Measurements from ENCODE around the gene ZNF625. TPM values are rescaled to one million over a fixed set of nuclear protein-coding genes. Genes with fewer than 3 reads are reported as not detected.
A peak's percentile ranks its signal among the peaks of the same experiment; 100 is the strongest.

ZNF625 gene
- polyA plus RNA-seq, 2 donors = 0.47 to 0.75 TPM

- WGBS, 2 donors = 0 to 1% methylated on average over 48 to 49 of the region's 49 CpGs
- Histone ChIP-seq H3K9me3 (ENCODE audit: control insufficient read depth in 2 of 2, insufficient read depth in 1 of 2, low read depth in 1 of 2, low read length in 1 of 2) (no peaks in the 10 kb centered on the region), H3K4me1 (ENCODE audit: control insufficient read depth in 2 of 2, insufficient read depth in 2 of 2, low read length in 1 of 2) (peaks cover 2 to 4% of the 10 kb centered on the region in 2 donors), H3K27me3 (ENCODE audit: control insufficient read depth in 1 of 2, insufficient read depth in 2 of 2, low read length in 2 of 2) (no peaks in the 10 kb centered on the region), H3K27ac (ENCODE audit: low read depth in 2 of 2, low read length in 1 of 2) (peak within 1 kb of the TSS; percentile 80 to 89), H3K4me3 (ENCODE audit: low read depth in 1 of 2, low read length in 2 of 2) (peak within 1 kb of the TSS; percentile 83 to 99), H3K36me3 (ENCODE audit: control insufficient read depth in 2 of 2, insufficient read depth in 2 of 2, low read length in 1 of 2) (no peaks in the 10 kb centered on the region)
Observed at GRCh38 chr19:12139885-12140544, 16.5 kb downstream of the ZNF625 start, which contains the start of gene ZNF20. TSS of gene ZNF20 (minus strand) at chr19:12140350. CDS start at chr19:12140182, 168 bp downstream.

- peak overlapping the region; percentile 83 to 99 for H3K4me3 ChIP-seq (ENCODE audit: low read depth in 1 of 2, low read length in 2 of 2)
- peaks cover 2 to 4% of the 10 kb centered on the region in 2 donors for H3K4me1 ChIP-seq (ENCODE audit: control insufficient read depth in 2 of 2, insufficient read depth in 2 of 2, low read length in 1 of 2)
- H3K9me3 ChIP-seq (ENCODE audit: control insufficient read depth in 2 of 2, insufficient read depth in 1 of 2, low read depth in 1 of 2, low read length in 1 of 2) = peaks cover 0 to 4% of the 10 kb centered on the region in 2 donors
- no peaks in the 10 kb centered on the region for H3K27me3 ChIP-seq (ENCODE audit: control insufficient read depth in 1 of 2, insufficient read depth in 2 of 2, low read length in 2 of 2)
- peaks cover 0 to 4% of the 10 kb centered on the region in 2 donors for H3K36me3 ChIP-seq (ENCODE audit: control insufficient read depth in 2 of 2, insufficient read depth in 2 of 2, low read length in 1 of 2)
- 19 to 24% methylated on average over 13 of the region's 13 CpGs for WGBS, 2 donors
- no peak overlapping the region for H3K27ac ChIP-seq (ENCODE audit: low read depth in 2 of 2, low read length in 1 of 2)
Observed at GRCh38 chr19:12139269-12139668, 17.3 kb downstream of the ZNF625 start.

DNA sequence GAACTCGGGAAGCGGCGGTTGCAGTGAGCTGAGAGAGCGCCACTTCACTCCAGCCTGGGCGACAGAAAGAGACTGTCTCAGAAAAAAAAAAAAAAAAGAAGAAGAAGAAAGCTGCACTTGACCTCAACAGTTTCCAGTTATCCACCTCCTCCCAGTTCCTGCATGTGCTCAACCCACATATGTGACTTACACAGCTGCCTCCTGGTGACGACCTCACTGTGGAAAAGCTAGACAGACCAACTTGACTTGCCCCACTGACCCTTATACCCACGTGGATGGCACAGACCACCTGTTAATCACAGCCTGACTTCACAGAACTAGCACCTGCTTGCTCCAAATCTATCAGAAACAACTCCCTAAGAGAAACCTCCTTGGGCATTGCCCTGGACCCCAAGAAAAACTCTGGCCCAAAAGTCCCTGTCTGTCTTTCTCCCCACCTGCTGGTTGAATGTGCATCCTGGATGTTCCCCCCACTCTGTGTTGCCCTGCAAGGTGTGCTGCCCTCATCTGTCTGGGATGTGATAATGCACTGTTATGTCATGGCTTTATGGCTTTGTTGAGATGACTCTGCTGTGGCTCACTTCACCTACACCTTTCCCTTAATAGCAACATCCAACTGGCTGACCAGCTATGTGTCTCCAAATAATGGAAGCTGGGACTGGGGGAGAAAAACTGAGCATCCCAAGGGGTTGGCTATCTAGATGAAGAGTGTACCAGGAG is 19.2 kb downstream of the ZNF625 start:
- Histone ChIP-seq H3K27ac (ENCODE audit: low read depth in 2 of 2, low read length in 1 of 2) (no peak overlapping the region), H3K9me3 (ENCODE audit: control insufficient read depth in 2 of 2, insufficient read depth in 1 of 2, low read depth in 1 of 2, low read length in 1 of 2) (peaks cover 0 to 13% of the 10 kb centered on the region in 2 donors), H3K36me3 (ENCODE audit: control insufficient read depth in 2 of 2, insufficient read depth in 2 of 2, low read length in 1 of 2) (peaks cover 11 to 18% of the 10 kb centered on the region in 2 donors), H3K4me3 (ENCODE audit: low read depth in 1 of 2, low read length in 2 of 2) (no peak overlapping the region), H3K27me3 (ENCODE audit: control insufficient read depth in 1 of 2, insufficient read depth in 2 of 2, low read length in 2 of 2) (no peaks in the 10 kb centered on the region), H3K4me1 (ENCODE audit: control insufficient read depth in 2 of 2, insufficient read depth in 2 of 2, low read length in 1 of 2) (peaks cover 2 to 4% of the 10 kb centered on the region in 2 donors)
- 80 to 82% methylated on average over 7 of the region's 7 CpGs for WGBS, 2 donors

- H3K4me3 ChIP-seq (ENCODE audit: low read depth in 1 of 2, low read length in 2 of 2) = no peak overlapping the region
- H3K27me3 ChIP-seq (ENCODE audit: control insufficient read depth in 1 of 2, insufficient read depth in 2 of 2, low read length in 2 of 2) = no peaks in the 10 kb centered on the region
- peaks cover 14 to 18% of the 10 kb centered on the region in 2 donors for H3K36me3 ChIP-seq (ENCODE audit: control insufficient read depth in 2 of 2, insufficient read depth in 2 of 2, low read length in 1 of 2)
- no peaks in the 10 kb centered on the region for H3K4me1 ChIP-seq (ENCODE audit: control insufficient read depth in 2 of 2, insufficient read depth in 2 of 2, low read length in 1 of 2)
- H3K9me3 ChIP-seq (ENCODE audit: control insufficient read depth in 2 of 2, insufficient read depth in 1 of 2, low read depth in 1 of 2, low read length in 1 of 2) = peaks cover 0 to 19% of the 10 kb centered on the region in 2 donors
- no peak overlapping the region for H3K27ac ChIP-seq (ENCODE audit: low read depth in 2 of 2, low read length in 1 of 2)
- 97 to 99% methylated on average over 3 of the region's 3 CpGs for WGBS, 2 donors
Observed at GRCh38 chr19:12133069-12133468, 23.5 kb downstream of the ZNF625 start.

- WGBS, 2 donors = 26 to 27% methylated on average over 2 of the region's 2 CpGs
- Histone ChIP-seq H3K27me3 (ENCODE audit: control insufficient read depth in 1 of 2, insufficient read depth in 2 of 2, low read length in 2 of 2) (no peaks in the 10 kb centered on the region), H3K36me3 (ENCODE audit: control insufficient read depth in 2 of 2, insufficient read depth in 2 of 2, low read length in 1 of 2) (no peaks in the 10 kb centered on the region)
Observed at GRCh38 chr19:12126707-12127106, 29.8 kb downstream of the ZNF625 start.

GRCh38 chr19:12117201-12117970 is 39.1 kb downstream of the ZNF625 start:
- WGBS, 2 donors = 72 to 77% methylated on average over 33 of the region's 33 CpGs
- H3K4me1 ChIP-seq (ENCODE audit: control insufficient read depth in 2 of 2, insufficient read depth in 2 of 2, low read length in 1 of 2) = no peaks in the 10 kb centered on the region
- no peaks in the 10 kb centered on the region for H3K27me3 ChIP-seq (ENCODE audit: control insufficient read depth in 1 of 2, insufficient read depth in 2 of 2, low read length in 2 of 2)
- H3K4me3 ChIP-seq (ENCODE audit: low read depth in 1 of 2, low read length in 2 of 2) = no peak overlapping the region
- H3K27ac ChIP-seq (ENCODE audit: low read depth in 2 of 2, low read length in 1 of 2) = no peak overlapping the region
- peaks cover 0 to 2% of the 10 kb centered on the region in 2 donors for H3K36me3 ChIP-seq (ENCODE audit: control insufficient read depth in 2 of 2, insufficient read depth in 2 of 2, low read length in 1 of 2)
- peaks cover 7 to 8% of the 10 kb centered on the region in 2 donors for H3K9me3 ChIP-seq (ENCODE audit: control insufficient read depth in 2 of 2, insufficient read depth in 1 of 2, low read depth in 1 of 2, low read length in 1 of 2)

More at GRCh38 chr19:12126707-12127106, 29.8 kb downstream of the ZNF625 start:
- H3K27ac ChIP-seq (ENCODE audit: low read depth in 2 of 2, low read length in 1 of 2) = no peak overlapping the region
- peaks cover 0 to 5% of the 10 kb centered on the region in 2 donors for H3K9me3 ChIP-seq (ENCODE audit: control insufficient read depth in 2 of 2, insufficient read depth in 1 of 2, low read depth in 1 of 2, low read length in 1 of 2)
- H3K4me3 ChIP-seq (ENCODE audit: low read depth in 1 of 2, low read length in 2 of 2) = no peak overlapping the region
- no peaks in the 10 kb centered on the region for H3K4me1 ChIP-seq (ENCODE audit: control insufficient read depth in 2 of 2, insufficient read depth in 2 of 2, low read length in 1 of 2)

- 94 to 95% methylated on average over 5 of the region's 5 CpGs for WGBS, 2 donors
- no peaks in the 10 kb centered on the region for H3K4me1 ChIP-seq (ENCODE audit: control insufficient read depth in 2 of 2, insufficient read depth in 2 of 2, low read length in 1 of 2)
- peaks cover 7 to 8% of the 10 kb centered on the region in 2 donors for H3K9me3 ChIP-seq (ENCODE audit: control insufficient read depth in 2 of 2, insufficient read depth in 1 of 2, low read depth in 1 of 2, low read length in 1 of 2)
- H3K27ac ChIP-seq (ENCODE audit: low read depth in 2 of 2, low read length in 1 of 2) = no peak overlapping the region
- H3K36me3 ChIP-seq (ENCODE audit: control insufficient read depth in 2 of 2, insufficient read depth in 2 of 2, low read length in 1 of 2) = peaks cover 0 to 2% of the 10 kb centered on the region in 2 donors
- H3K4me3 ChIP-seq (ENCODE audit: low read depth in 1 of 2, low read length in 2 of 2) = no peak overlapping the region
- no peaks in the 10 kb centered on the region for H3K27me3 ChIP-seq (ENCODE audit: control insufficient read depth in 1 of 2, insufficient read depth in 2 of 2, low read length in 2 of 2)
Observed at GRCh38 chr19:12113121-12113520, 43.4 kb downstream of the ZNF625 start.

- Histone ChIP-seq H3K9me3 (ENCODE audit: control insufficient read depth in 2 of 2, insufficient read depth in 1 of 2, low read depth in 1 of 2, low read length in 1 of 2) (peaks cover 6 to 8% of the 10 kb centered on the region in 2 donors), H3K4me1 (ENCODE audit: control insufficient read depth in 2 of 2, insufficient read depth in 2 of 2, low read length in 1 of 2) (no peaks in the 10 kb centered on the region), H3K4me3 (ENCODE audit: low read depth in 1 of 2, low read length in 2 of 2) (no peak overlapping the region), H3K27me3 (ENCODE audit: control insufficient read depth in 1 of 2, insufficient read depth in 2 of 2, low read length in 2 of 2) (no peaks in the 10 kb centered on the region), H3K36me3 (ENCODE audit: control insufficient read depth in 2 of 2, insufficient read depth in 2 of 2, low read length in 1 of 2) (peaks cover 0 to 2% of the 10 kb centered on the region in 2 donors), H3K27ac (ENCODE audit: low read depth in 2 of 2, low read length in 1 of 2) (no peak overlapping the region)
- 85 to 88% methylated on average over 8 of the region's 8 CpGs for WGBS, 2 donors
Observed at GRCh38 chr19:12112701-12113100, 43.8 kb downstream of the ZNF625 start.

GRCh38 chr19:12111943-12112637 is 44.4 kb downstream of the ZNF625 start:
- Histone ChIP-seq H3K27me3 (ENCODE audit: control insufficient read depth in 1 of 2, insufficient read depth in 2 of 2, low read length in 2 of 2) (no peaks in the 10 kb centered on the region), H3K4me3 (ENCODE audit: low read depth in 1 of 2, low read length in 2 of 2) (no peak overlapping the region), H3K27ac (ENCODE audit: low read depth in 2 of 2, low read length in 1 of 2) (no peak overlapping the region), H3K36me3 (ENCODE audit: control insufficient read depth in 2 of 2, insufficient read depth in 2 of 2, low read length in 1 of 2) (peaks cover 0 to 2% of the 10 kb centered on the region in 2 donors), H3K9me3 (ENCODE audit: control insufficient read depth in 2 of 2, insufficient read depth in 1 of 2, low read depth in 1 of 2, low read length in 1 of 2) (peaks cover under 1 to 4% of the 10 kb centered on the region in 2 donors), H3K4me1 (ENCODE audit: control insufficient read depth in 2 of 2, insufficient read depth in 2 of 2, low read length in 1 of 2) (no peaks in the 10 kb centered on the region)
- 92 to 95% methylated on average over 8 of the region's 8 CpGs for WGBS, 2 donors

Data from esophagus (tissue), 2 donors.